B cell (primary cell): ENCODE results near the gene CENPX. TPM values are rescaled to one million over a fixed set of nuclear protein-coding genes. Genes with fewer than 3 reads are reported as not detected.

Experiments
- ATAC-seq: fragments of 200-7000 bp; cut with Tn5 transposase; one replicate; pipeline ENCODE4 v1.10.0; 2021; ENCODE audit warnings: low read depth, mild to moderate bottlenecking, moderate number of reproducible peaks, moderate library complexity
- CTCF ChIA-PET: fragments of 350-600 bp; sonication (Branson Sonifier 250); formaldehyde crosslinking; loops from one replicate; lab custom pipeline; 2021; ENCODE audit warnings: antibody characterized with exemption, inconsistent platforms; lab: Charles Lee
- POLR2A ChIA-PET: fragments of 350-600 bp; sonication (Branson Sonifier 250); formaldehyde crosslinking; loops from one replicate; lab custom pipeline; 2021; ENCODE audit warnings: antibody characterized with exemption; lab: Charles Lee
- DNase-seq: peaks from one replicate; pipeline ENCODE4 v3.0.0; 2013
- H2AFZ ChIP-seq: 2 replicates; pipeline ENCODE4 v1.6.1; 2012; ENCODE audit warnings: mild to moderate bottlenecking, low read depth, low read length; ENCODE audit not compliant: insufficient read depth, poor library complexity, severe bottlenecking
- H3K27ac ChIP-seq, 2 donors: 1 replicate in 1 of 2; 2 replicates in 1 of 2; pipeline ENCODE4 v1.5.1; 2012 to 2013; ENCODE audit warnings: low read length in 2 of 2, mild to moderate bottlenecking in 2 of 2, moderate library complexity in 1 of 2
- H3K27me3 ChIP-seq, 4 experiments: fragments of 200-600 bp in 1 of 4; sonication (generic) in 1 of 4; replicated peaks in 1 of 4; 1 replicate in 2 of 4; 2 replicates in 2 of 4; pipeline versions ENCODE4 v1.6.1 to v1.7.0; 2013 to 2016; ENCODE audit warnings: low read length in 3 of 4, mild to moderate bottlenecking in 2 of 4, mixed read lengths in 1 of 4, moderate library complexity in 1 of 4; ENCODE audit not compliant: insufficient read depth in 4 of 4, control insufficient read depth in 3 of 4; ENCODE audit errors: control extremely low read depth in 1 of 4
- H3K36me3 ChIP-seq, 2 experiments: replicated peaks in 1 of 2; 1 replicate in 1 of 2; 2 replicates in 1 of 2; pipeline versions ENCODE4 v1.6.1 to v1.7.1; 2013; ENCODE audit warnings: low read length in 1 of 2; ENCODE audit not compliant: insufficient read depth in 2 of 2, control insufficient read depth in 1 of 2; ENCODE audit errors: control extremely low read depth in 1 of 2, extremely low read depth in 1 of 2
- H3K4me1 ChIP-seq, 2 donors: fragments of 200-600 bp in 1 of 2; sonication (generic) in 1 of 2; 1 replicate in 1 of 2; 2 replicates in 1 of 2; pipeline versions ENCODE4 v1.5.1 to v1.6.1; 2013 to 2017; ENCODE audit warnings: low read length in 2 of 2; ENCODE audit not compliant: control insufficient read depth in 2 of 2, insufficient read depth in 2 of 2
- H3K4me2 ChIP-seq: replicated peaks from 2 replicates; pipeline ENCODE3; 2012; ENCODE audit warnings: mild to moderate bottlenecking, low read depth, low read length; ENCODE audit not compliant: poor library complexity, severe bottlenecking
- H3K4me3 ChIP-seq, 5 experiments: fragments of 200-600 bp in 1 of 5; sonication (generic) in 1 of 5; 1 replicate in 3 of 5; 2 replicates in 2 of 5; pipeline versions ENCODE4 v1.5.1 to v1.7.0; 2011 to 2016; ENCODE audit warnings: low read length in 4 of 5, mild to moderate bottlenecking in 4 of 5, low read depth in 2 of 5, control low read depth in 1 of 5, moderate library complexity in 1 of 5; ENCODE audit not compliant: insufficient read depth in 1 of 5; ENCODE audit errors: control extremely low read depth in 1 of 5, extremely low read depth in 1 of 5
- H3K79me2 ChIP-seq: fragments of 200-600 bp; sonication (generic); one replicate; pipeline ENCODE4 v1.6.0; 2016; ENCODE audit warnings: low read length; ENCODE audit not compliant: control insufficient read depth, insufficient read depth
- H3K9ac ChIP-seq: fragments of 200-600 bp; sonication (generic); 2 replicates; pipeline ENCODE4 v1.6.1; 2017; ENCODE audit warnings: mild to moderate bottlenecking, low read length, moderate library complexity
- H3K9me3 ChIP-seq, 3 donors: one replicate each; pipeline versions ENCODE4 v1.6.1 to v1.7.1; 2013; ENCODE audit warnings: low read length in 2 of 3; ENCODE audit not compliant: control insufficient read depth in 2 of 3, insufficient read depth in 1 of 3; ENCODE audit errors: control extremely low read depth in 1 of 3
- H4K20me1 ChIP-seq: 2 replicates; pipeline ENCODE4 v1.6.0; 2012; ENCODE audit warnings: mild to moderate bottlenecking, low read length; ENCODE audit not compliant: insufficient read depth, control insufficient read depth, poor library complexity, severe bottlenecking
- H3K27ac Mint-ChIP-seq: one replicate; pipeline ENCODE4 v1.8.0; 2021; ENCODE audit warnings: mixed read lengths
- H3K27me3 Mint-ChIP-seq: one replicate; pipeline ENCODE4 v1.8.0; 2021; ENCODE audit warnings: mixed read lengths
- H3K4me1 Mint-ChIP-seq: one replicate; pipeline ENCODE4 v1.8.0; 2021; ENCODE audit warnings: mixed read lengths
- H3K4me3 Mint-ChIP-seq: one replicate; pipeline ENCODE4 v1.8.0; 2021; ENCODE audit warnings: mixed read lengths
- H3K9me3 Mint-ChIP-seq: one replicate; pipeline ENCODE4 v1.8.0; 2022; ENCODE audit warnings: mixed read lengths; ENCODE audit not compliant: insufficient read depth
- EZH2 ChIP-seq: IDR thresholded peaks from 2 replicates; pipeline ENCODE4 v1.6.1; 2012; ENCODE audit warnings: borderline replicate concordance, low read depth, mild to moderate bottlenecking, moderate library complexity, low read length; ENCODE audit not compliant: insufficient read depth, poor library complexity, severe bottlenecking
- WGBS: methylation state at CpG from one replicate; pipeline ENCODE4 v1.1.5; 2013; ENCODE audit warnings: missing lambda C conversion rate; ENCODE audit not compliant: insufficient coverage; 5-methylcytosine and 5-hydroxymethylcytosine counted together
- intact Hi-C: fragments of 100-400 bp; cut with micrococcal nuclease; formaldehyde crosslinking; loops from one replicate; pipeline ENCODE4 v1.10.0; 2022
- polyA plus RNA-seq: library from polyadenylated mRNA; depleted of rRNA; stranded (reverse); fragments of >200 nt; gene quantifications from 2 replicates; pipeline ENCODE4 v1.2.3, GENCODE V29; 2012
- total RNA-seq, 2 donors: library from RNA; stranded (reverse); fragments of 120-200 nt in 1 of 2; gene quantifications; 1 replicate in 1 of 2; 2 replicates in 1 of 2; pipeline versions ENCODE4 v1.2.3 to v1.2.4, GENCODE V29; 2013 to 2022

Gene CENPX
- total and polyA plus RNA-seq, 2 donors (not counting 1 experiment from before 2014, with no cell fraction given), result 37.0 to 40.1 TPM

DNA sequence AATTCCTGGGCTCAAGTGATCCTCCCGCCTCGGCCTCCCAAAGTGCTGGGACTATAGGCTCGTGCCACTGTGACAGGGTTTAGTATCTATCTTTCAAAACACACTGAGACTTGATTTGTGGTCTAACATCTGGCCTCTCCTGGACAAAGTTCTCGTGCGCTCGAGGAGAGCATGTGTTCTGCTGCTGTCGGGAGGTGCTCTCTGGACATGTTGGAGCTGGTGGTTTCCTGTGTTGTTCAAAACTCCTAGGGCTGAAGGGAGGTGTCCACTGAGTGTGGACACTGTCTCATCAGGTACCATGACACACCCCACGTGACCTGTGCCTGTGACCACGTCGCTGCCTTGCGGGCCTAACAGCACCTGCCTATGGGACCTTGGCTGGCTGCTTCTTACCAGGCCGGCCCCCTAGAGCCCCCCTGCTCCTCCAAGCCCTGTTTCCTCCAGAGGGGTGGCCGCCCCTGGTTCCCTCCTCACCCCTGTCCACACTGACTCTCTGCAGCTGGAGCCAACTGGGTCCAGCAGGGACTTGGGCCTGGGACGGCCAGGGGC, 23.3 kb upstream of the CENPX start:
- Mint-ChIP-seq H3K27ac (no peak overlapping the region), H3K27me3 (no peaks in the 10 kb centered on the region), H3K9me3 (no peaks in the 10 kb centered on the region), H3K4me3 (no peak overlapping the region), H3K4me1 (peaks cover 10% of the 10 kb centered on the region)
- TF ChIP-seq EZH2, result no peak
- Histone ChIP-seq H3K36me3 (peaks cover 0 to 2% of the 10 kb centered on the region in 2 experiments), H3K79me2 (peaks cover 7% of the 10 kb centered on the region), H3K4me1 (peaks cover 8 to 13% of the 10 kb centered on the region in 2 donors), H3K9ac (no peak overlapping the region), H2AFZ (no peak overlapping the region), H3K27me3 (no peaks in the 10 kb centered on the region), H3K9me3 (no peaks in the 10 kb centered on the region), H3K4me2 (no peak overlapping the region), H3K4me3 (no peak overlapping the region), H3K27ac (no peak overlapping the region), H4K20me1 (no peaks in the 10 kb centered on the region)
- ChIA-PET POLR2A (no interaction called here), CTCF (no interaction called here)
- 94% methylated on average over 10 of the region's 14 CpGs for WGBS
- ATAC-seq (no peak), DNase-seq (no peak)
- intact Hi-C loops, result no loop called here

DNA sequence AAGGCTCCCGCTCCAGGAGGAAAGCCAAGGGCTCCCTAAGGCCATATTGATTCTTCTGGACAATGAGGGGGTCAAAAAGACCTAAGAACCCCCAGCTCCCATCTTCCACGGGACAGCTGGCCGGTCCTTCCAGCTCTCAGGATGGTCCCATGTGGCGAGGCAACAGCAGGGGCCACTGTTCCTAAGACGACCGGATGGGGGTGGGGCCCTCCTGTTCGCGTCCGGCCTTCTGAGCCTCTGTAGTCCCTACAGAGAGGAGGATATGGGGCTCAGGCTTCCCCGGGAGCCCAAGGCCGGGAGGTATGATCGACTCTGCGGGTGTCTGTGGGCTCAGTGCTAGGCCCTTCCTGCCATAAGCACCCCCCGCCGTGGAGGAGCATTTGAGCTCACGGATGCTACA, 20.8 kb upstream of the CENPX start:
- H3K9ac ChIP-seq, result no peak overlapping the region
- no peaks in the 10 kb centered on the region for H4K20me1 ChIP-seq
- TF ChIP-seq EZH2, result no peak
- 91% methylated on average over 13 of the region's 16 CpGs for WGBS
- Mint-ChIP-seq H3K27me3 (no peaks in the 10 kb centered on the region), H3K9me3 (no peaks in the 10 kb centered on the region), H3K27ac (no peak overlapping the region), H3K4me3 (no peak overlapping the region), H3K4me1 (peaks cover 7% of the 10 kb centered on the region)
- no peak for ATAC-seq
- no peak for DNase-seq
- H3K4me1 ChIP-seq, result no peaks in the 10 kb centered on the region
- no peak overlapping the region for H3K27ac ChIP-seq
- no peak overlapping the region for H2AFZ ChIP-seq
- no peak overlapping the region for H3K4me3 ChIP-seq
- ChIA-PET POLR2A (no interaction called here), CTCF (interaction anchor here (1.0 kb wide), 1 partner anchor 111 kb away, joined by 3 read pairs; no protein-coding TSS in a partner anchor)
- no peak overlapping the region for H3K4me2 ChIP-seq
- H3K9me3 ChIP-seq, result no peaks in the 10 kb centered on the region
- intact Hi-C loops, result no loop called here
- H3K79me2 ChIP-seq, result no peaks in the 10 kb centered on the region
- H3K27me3 ChIP-seq, result no peaks in the 10 kb centered on the region
- H3K36me3 ChIP-seq, result peaks cover 0 to 1% of the 10 kb centered on the region in 2 experiments
